HG03066 (cell line): ENCODE measurements around the gene C6orf15.

Source experiments
- ATAC-seq: cut with Tn5 transposase; IDR thresholded peaks from one replicate; pipeline ENCODE4 v1.9.1; 2021; ENCODE audit warnings: low read depth; ENCODE audit not compliant: unreplicated experiment

C6orf15 gene

GRCh38 chr6:31110825-31111582, 1.4 kb downstream of the C6orf15 start:
- ATAC-seq = no peak

DNA sequence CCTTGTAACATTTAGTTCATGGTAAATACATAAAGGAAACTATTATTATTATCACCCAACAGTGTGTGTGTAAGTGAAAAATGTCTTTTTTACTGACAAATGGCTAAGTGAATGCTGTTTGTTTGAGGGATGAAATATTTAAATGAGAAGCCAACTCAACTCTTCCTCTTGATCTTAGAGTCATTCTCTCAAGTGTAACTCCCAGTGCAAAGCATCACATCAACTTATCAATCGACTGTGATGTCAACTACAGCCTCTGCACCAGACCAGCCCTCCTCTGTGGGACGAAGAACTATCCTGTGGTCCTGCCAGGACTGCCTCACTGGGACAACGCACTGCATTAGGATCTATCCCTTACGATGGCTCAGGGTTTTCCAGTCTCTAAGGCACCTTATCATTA, 5.3 kb downstream of the C6orf15 start:
- ATAC-seq = no peak

GRCh38 chr6:31103136-31103535, 9.2 kb downstream of the C6orf15 start:
- no peak for ATAC-seq

DNA sequence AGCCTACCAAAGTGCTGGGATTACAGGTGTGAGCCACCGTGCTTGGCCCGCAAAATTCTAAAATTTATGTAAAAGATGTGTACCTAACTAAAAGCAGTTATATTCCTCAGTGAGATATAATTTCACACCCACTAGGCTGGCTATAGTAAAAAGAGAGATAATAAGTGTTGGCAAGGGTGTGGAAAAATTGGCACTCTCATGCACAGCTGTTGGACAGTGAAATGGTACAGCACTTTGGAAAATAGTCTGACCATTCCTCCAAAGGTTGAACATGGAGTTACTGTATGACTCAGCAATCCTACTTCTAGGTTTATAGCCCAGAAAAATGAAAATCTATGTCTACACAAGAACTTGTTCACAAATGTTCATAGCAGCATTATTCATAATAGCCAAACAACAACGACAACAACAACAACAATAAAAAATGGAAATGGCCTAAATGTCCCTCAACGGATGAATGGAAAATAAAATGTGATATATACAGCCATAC, 13.9 kb downstream of the C6orf15 start:
- ATAC-seq = no peak

GRCh38 chr6:31096656-31097055, 15.7 kb downstream of the C6orf15 start:
- no peak for ATAC-seq

DNA sequence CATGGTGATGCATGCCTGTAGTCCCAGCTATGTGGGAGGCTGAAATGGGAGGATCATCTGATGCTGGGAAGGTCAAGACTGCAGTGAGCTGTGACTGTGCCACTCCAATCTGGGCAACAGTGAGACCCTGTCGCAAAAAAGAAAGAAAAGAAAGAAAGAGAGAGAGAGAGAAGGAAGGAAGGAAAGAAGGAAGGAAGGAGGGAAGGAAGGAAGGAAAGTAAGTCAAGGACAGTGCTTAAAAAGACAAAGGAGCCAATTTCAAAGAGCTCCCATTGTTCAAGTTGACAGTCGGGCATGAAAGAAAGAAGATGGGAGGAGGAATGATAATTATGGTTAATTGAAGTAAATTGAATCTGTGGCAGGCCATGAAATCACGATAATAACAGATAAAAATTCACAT, 16.2 kb downstream of the C6orf15 start:
- ATAC-seq = no peak

GRCh38 chr6:31094389-31094881, 17.9 kb downstream of the C6orf15 start:
- ATAC-seq = no peak

GRCh38 chr6:31092769-31093505, 19.4 kb downstream of the C6orf15 start:
- no peak for ATAC-seq

DNA sequence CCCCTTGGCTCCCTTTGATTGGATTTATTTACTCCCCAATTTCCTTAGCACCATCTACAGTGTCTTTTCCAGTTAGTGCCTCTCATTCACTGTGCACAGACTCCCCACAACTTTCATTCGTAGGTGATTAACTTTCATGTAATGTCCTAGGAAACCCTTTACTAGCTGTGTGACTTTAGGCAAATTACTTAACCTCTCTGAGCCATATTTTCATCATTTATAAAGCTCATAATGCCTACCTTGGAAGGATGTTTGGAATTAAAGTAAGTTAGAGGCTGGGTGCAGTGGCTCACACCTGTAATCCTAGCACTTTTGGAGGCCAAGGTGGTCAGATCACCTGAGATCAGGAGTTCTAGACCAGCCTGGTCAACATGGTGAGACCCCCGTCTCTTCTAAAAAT, 20.1 kb downstream of the C6orf15 start:
- no peak for ATAC-seq

DNA sequence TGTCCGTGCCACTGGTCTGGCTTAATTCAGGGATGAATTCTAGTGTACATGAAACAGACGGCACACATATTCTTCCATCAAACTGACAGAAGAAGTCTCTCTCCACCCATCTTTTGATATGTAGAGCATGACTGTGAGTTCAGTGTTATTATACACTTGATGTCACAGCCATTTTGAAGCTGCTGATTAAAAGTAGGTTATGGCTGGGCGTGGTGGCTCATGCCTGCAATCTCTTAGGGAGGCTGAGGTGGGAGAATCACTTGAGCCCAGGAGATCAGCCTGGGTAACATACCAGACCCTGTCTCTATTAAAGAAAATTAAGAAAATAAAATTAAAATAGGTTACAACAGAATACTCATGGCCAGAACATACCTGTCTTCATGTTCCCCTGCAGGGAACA, 20.7 kb downstream of the C6orf15 start:
- no peak for ATAC-seq

- ATAC-seq = no peak
These were observed 21.4 kb downstream of the C6orf15 start for GRCh38 chr6:31090973-31091364.

GRCh38 chr6:31090275-31090972, 22.0 kb downstream of the C6orf15 start:
- ATAC-seq = no peak

DNA sequence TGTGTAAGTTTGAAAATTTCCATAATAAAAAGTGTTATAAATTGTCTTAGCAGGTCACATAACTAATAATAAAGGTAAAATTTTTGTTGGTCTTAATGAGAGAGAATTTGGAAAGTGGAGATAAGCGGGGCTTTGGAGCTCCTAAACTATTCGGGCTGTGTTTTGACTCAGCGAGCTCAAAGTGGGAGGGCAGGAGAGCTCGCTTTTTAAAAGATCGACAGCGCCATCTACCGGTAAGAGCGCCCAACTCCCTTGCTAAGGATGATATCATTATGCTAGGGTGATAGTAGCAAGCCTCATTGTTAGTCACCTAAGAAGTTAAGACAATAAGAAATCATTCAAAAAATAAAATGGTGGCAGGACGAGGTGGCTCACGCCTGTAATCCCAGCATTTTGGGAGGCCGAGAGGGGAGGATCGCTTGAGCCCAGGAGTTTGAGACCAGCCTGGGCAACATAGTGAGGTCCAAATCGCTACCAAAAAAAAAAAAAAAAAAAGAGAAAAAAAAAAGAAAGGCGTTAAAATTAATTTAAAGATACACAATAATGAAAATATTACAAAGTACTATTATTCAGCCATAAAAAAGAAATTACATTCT, 24.8 kb downstream of the C6orf15 start:
- ATAC-seq = no peak

GRCh38 chr6:31086788-31087440, 25.5 kb downstream of the C6orf15 start:
- ATAC-seq = no peak

DNA sequence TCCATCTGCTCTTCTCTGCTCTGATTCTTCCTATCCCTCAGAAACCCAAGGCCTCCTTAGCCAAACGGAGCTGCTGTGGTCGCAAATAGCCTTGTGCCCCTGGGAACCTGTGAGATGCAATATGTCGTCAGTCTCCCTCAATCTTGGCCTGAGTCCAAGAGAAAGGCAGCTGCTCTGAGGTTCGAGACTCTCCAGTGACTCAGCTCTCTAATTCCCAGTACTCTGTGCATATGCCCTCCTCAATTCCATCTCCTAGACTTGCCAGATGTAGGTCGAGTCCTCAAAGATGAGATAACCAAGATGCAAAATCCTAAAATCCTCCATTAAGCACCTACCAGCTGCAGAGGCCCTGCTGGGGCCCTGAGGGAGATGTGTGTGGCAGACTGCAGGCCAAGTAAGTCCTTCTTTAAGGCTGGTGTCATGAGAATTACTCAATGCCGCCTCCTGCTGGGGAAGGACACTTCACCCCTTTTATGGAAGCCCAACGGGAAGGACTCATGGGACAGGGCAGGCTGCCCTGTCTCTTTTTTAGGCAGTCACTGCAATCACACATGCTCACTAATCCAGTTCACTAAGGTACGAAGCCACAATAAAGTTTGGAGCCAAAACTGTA, 28.5 kb downstream of the C6orf15 start:
- ATAC-seq = no peak

GRCh38 chr6:31081872-31082271, 30.5 kb downstream of the C6orf15 start:
- ATAC-seq = no peak

- no peak for ATAC-seq
These were observed 32.6 kb downstream of the C6orf15 start for GRCh38 chr6:31079656-31080261.

GRCh38 chr6:31076611-31077010, 35.8 kb downstream of the C6orf15 start:
- ATAC-seq = no peak

DNA sequence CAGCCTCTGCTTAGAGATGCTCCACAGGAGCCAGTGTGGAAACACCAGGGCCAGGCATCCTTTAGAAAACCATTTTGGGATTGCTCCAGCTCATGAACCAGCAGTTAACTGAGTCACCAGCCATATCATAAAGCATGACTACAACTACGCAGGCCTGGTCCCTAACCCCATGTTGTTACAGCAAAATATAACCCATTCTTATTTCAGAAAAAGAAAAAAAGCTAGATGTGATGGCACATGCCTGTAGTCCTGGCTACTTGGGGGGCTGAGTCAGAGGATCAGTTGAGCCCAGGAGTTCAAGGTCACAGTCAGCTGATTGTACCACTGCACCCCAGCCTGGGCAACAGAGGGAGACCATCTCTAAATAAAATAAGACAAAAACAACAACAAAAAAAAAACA, 36.8 kb downstream of the C6orf15 start:
- no peak for ATAC-seq
